Suprapubic skin (tissue), 4 donors: ENCODE measurements around the gene AZI2. TPM values are rescaled to one million over a fixed set of nuclear protein-coding genes. Genes with fewer than 3 reads are reported as not detected.

Experiments used
- DNase-seq, 2 donors: peaks; one replicate each; pipeline ENCODE4 v3.0.0-alpha.2; 2019; ENCODE audit warnings: low spot score in 2 of 2
- H3K27ac ChIP-seq: fragments of 200-600 bp; sonication (generic); one replicate; pipeline ENCODE4 v1.5.1; 2019
- H3K27me3 ChIP-seq: fragments of 200-600 bp; sonication (generic); one replicate; pipeline ENCODE4 v1.5.1; 2019
- H3K36me3 ChIP-seq: fragments of 200-600 bp; sonication (generic); one replicate; pipeline ENCODE4 v1.5.1; 2019
- H3K4me1 ChIP-seq: fragments of 200-600 bp; sonication (generic); one replicate; pipeline ENCODE4 v1.5.1; 2019
- H3K4me3 ChIP-seq: fragments of 200-600 bp; sonication (generic); one replicate; pipeline ENCODE4 v1.5.1; 2019; ENCODE audit warnings: mild to moderate bottlenecking
- H3K9me3 ChIP-seq: fragments of 200-600 bp; sonication (generic); one replicate; pipeline ENCODE4 v1.5.1; 2019
- EP300 ChIP-seq: sonication (generic); formaldehyde crosslinking; IDR thresholded peaks from one replicate; pipeline ENCODE4 v1.6.1; 2017; ENCODE audit warnings: antibody characterized with exemption
- POLR2A ChIP-seq, 2 donors: fragments of 450-650 bp; IDR thresholded peaks; one replicate each; pipeline ENCODE4 v1.6.1; 2017; ENCODE audit warnings: antibody characterized with exemption in 2 of 2, mild to moderate bottlenecking in 2 of 2, moderate library complexity in 2 of 2
- POLR2AphosphoS5 ChIP-seq, 3 donors: sonication (generic); formaldehyde crosslinking; IDR thresholded peaks; one replicate each; pipeline ENCODE4 v1.6.1; 2017; ENCODE audit warnings: antibody characterized with exemption in 3 of 3
- WGBS: methylation state at CpG from one replicate; pipeline ENCODE4 v1.1.5; 2018; 5-methylcytosine and 5-hydroxymethylcytosine counted together
- total RNA-seq, 4 donors: library from RNA; depleted of rRNA; stranded (reverse); fragments of >200 nt; gene quantifications; one replicate each; pipeline ENCODE4 v1.1.0, GENCODE V29; 2016
- TF ChIP-seq, protein P1 (sequence below), 2 donors: fragments of 200-600 bp in 1 of 2; fragments of 450-650 bp in 1 of 2; sonication (generic) in 1 of 2; IDR thresholded peaks; one replicate each; pipeline ENCODE4 v1.5.1; 2016 to 2019; ENCODE audit warnings: antibody characterized with exemption in 2 of 2, mild to moderate bottlenecking in 1 of 2, moderate library complexity in 1 of 2

AZI2 gene, protein sequence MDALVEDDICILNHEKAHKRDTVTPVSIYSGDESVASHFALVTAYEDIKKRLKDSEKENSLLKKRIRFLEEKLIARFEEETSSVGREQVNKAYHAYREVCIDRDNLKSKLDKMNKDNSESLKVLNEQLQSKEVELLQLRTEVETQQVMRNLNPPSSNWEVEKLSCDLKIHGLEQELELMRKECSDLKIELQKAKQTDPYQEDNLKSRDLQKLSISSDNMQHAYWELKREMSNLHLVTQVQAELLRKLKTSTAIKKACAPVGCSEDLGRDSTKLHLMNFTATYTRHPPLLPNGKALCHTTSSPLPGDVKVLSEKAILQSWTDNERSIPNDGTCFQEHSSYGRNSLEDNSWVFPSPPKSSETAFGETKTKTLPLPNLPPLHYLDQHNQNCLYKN
- 10 to 100 TPM; 49.0 to 82.2 (median 57.6) TPM for total RNA-seq

DNA sequence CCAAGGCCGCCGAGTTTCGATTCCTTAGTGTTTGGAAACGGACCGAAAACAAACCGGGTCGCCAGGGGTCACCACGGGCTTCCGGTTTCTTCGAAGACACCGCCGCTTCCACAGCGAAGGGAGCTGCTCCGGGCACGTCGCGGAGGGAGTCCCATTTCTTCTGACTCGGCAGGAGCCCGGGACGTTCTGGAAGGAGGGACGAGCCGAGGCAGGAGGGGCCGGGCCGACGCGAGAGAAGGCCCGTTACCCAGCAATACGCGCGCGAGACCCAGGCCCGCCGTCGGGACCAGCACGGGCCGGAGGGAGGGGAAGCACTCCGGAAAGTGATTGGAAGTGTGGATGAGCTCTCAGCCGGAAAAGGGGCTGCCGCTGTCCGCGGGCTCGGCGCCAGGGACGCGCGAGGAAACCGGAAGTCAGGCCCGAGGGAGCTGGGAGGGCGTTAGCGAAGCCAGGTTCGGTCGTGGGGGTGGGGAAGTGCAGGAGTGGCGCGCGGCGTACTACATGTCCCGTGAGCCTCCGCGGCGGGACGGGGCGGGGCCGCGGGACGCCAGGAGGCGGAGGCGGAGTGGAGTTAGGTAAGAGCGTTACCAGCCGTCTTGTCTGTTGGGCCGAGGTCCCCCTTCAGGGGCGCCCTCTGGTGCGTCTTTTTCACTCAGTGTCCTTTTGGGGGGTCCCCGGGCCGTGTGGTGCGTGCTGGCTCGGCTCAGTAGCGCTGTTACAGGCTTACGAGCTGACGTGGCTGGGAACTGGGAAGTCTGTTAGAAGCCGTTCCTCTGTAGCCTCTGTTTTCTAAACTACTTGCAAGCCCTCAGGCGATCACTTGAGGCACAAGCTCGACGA lies at the start of gene AZI2, which contains the start of gene ZCWPW2:
AZI2 (minus strand) TSS at position 196 of the 840 bp plus-strand sequence. CDS start 8,207 bp downstream, outside the sequence.
ZCWPW2 (plus strand) TSS at position 93 of the 840 bp plus-strand sequence. CDS start 64,348 bp downstream, outside the sequence.
- Histone ChIP-seq H3K4me1 (peaks cover 45% of the 10 kb centered on the region), H3K27ac (peak within 1 kb of the TSS; percentile 99), H3K9me3 (peaks cover 12% of the 10 kb centered on the region), H3K36me3 (peaks cover 17% of the 10 kb centered on the region), H3K4me3 (peak within 1 kb of the TSS; percentile 79), H3K27me3 (no peaks in the 10 kb centered on the region)
- WGBS: 0% methylated on average over 17 of the region's 83 CpGs
- peak; percentile 97 to 98 for DNase-seq
- TF ChIP-seq, protein P1, sequence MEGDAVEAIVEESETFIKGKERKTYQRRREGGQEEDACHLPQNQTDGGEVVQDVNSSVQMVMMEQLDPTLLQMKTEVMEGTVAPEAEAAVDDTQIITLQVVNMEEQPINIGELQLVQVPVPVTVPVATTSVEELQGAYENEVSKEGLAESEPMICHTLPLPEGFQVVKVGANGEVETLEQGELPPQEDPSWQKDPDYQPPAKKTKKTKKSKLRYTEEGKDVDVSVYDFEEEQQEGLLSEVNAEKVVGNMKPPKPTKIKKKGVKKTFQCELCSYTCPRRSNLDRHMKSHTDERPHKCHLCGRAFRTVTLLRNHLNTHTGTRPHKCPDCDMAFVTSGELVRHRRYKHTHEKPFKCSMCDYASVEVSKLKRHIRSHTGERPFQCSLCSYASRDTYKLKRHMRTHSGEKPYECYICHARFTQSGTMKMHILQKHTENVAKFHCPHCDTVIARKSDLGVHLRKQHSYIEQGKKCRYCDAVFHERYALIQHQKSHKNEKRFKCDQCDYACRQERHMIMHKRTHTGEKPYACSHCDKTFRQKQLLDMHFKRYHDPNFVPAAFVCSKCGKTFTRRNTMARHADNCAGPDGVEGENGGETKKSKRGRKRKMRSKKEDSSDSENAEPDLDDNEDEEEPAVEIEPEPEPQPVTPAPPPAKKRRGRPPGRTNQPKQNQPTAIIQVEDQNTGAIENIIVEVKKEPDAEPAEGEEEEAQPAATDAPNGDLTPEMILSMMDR (IDR thresholded peaks at IDR 0.05): no peak
- TF ChIP-seq EP300 (no peak), POLR2AphosphoS5 (IDR thresholded peaks at IDR 0.05) (peak; percentile 6 to 78 (median 74)), POLR2A (IDR thresholded peaks at IDR 0.05) (peak; percentile 16 to 83)

DNA sequence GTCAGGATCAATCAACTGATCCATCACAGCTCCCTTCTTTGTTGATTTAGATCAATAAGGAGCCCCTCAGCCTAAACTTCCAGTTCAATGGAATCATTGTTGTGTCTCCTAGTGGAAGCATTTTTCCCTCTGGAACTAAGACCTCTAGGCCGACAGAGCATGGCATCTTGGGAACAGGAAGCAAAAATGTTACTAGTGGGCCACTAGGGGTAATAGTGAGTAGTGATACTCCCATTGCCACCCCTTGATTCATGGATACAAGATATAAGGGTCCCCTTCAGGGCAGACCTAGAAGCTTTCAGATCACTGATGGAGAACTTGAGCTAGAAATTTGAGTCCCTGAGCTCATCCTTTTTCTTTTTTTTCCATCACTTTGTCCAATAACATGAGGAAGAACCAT lies 40.4 kb upstream of the AZI2 start:
- H3K36me3 ChIP-seq: no peaks in the 10 kb centered on the region
- TF ChIP-seq, protein P1 (IDR thresholded peaks at IDR 0.05): no peak
- TF ChIP-seq POLR2A (IDR thresholded peaks at IDR 0.05): no peak
- TF ChIP-seq EP300: no peak
- no peak for TF ChIP-seq POLR2AphosphoS5 (IDR thresholded peaks at IDR 0.05)
- H3K9me3 ChIP-seq: peaks cover 5% of the 10 kb centered on the region
- no peak for DNase-seq
- no peak overlapping the region for H3K4me3 ChIP-seq
- WGBS: 82% methylated on average over 1 of the region's 1 CpG
- no peak overlapping the region for H3K27ac ChIP-seq
- no peaks in the 10 kb centered on the region for H3K27me3 ChIP-seq
- no peaks in the 10 kb centered on the region for H3K4me1 ChIP-seq

DNA sequence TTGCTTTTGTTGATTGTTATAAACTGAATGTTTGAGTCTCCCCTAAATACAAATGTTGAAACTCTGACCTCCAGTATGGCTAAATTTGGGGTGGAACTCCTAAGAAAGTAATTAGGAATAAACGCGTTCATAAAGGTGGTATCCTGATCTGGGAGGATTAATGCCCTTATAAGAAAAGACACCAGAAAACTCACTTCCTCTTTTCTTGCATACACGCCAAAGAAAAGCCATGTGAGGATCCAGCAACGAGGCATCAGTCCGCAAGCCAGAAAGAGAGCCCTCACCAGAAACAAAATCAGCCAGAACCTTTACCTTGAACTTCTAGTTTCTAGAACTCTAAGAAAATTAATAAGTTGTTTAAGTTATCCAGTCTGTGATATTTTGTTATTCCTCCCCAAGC lies 37.4 kb upstream of the AZI2 start:
- no peak overlapping the region for H3K27ac ChIP-seq
- no peaks in the 10 kb centered on the region for H3K4me1 ChIP-seq
- WGBS: 93% methylated on average over 5 of the region's 5 CpGs
- TF ChIP-seq POLR2AphosphoS5 (IDR thresholded peaks at IDR 0.05) (no peak), EP300 (no peak), POLR2A (IDR thresholded peaks at IDR 0.05) (no peak)
- TF ChIP-seq, protein P1 (IDR thresholded peaks at IDR 0.05): no peak
- no peaks in the 10 kb centered on the region for H3K27me3 ChIP-seq
- no peak overlapping the region for H3K4me3 ChIP-seq
- DNase-seq: no peak
- no peaks in the 10 kb centered on the region for H3K36me3 ChIP-seq
- H3K9me3 ChIP-seq: no peaks in the 10 kb centered on the region

DNA sequence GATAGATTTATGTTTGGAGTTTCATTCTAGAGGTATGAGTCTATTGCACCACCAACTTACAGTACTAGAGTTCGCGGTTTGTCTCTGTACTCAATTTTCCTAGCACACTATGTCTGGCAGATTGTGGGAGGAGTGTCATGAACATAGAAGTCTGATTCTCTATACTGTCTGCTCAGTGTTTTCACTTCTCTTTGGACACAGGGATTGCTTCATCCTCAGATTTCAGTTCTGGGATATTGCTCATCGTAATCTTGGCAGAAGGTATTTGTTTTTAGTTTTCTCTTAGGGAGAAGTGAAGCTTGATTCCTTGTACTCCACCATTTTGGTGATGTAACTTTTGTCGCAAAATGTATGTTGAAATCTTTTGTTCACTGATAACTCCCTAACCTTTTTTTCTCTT lies 27.8 kb upstream of the AZI2 start:
- H3K9me3 ChIP-seq: no peaks in the 10 kb centered on the region
- TF ChIP-seq, protein P1 (IDR thresholded peaks at IDR 0.05): no peak
- TF ChIP-seq POLR2AphosphoS5 (IDR thresholded peaks at IDR 0.05): no peak
- TF ChIP-seq POLR2A (IDR thresholded peaks at IDR 0.05): no peak
- TF ChIP-seq EP300: no peak
- H3K27ac ChIP-seq: no peak overlapping the region
- H3K36me3 ChIP-seq: no peaks in the 10 kb centered on the region
- DNase-seq: no peak
- no peak overlapping the region for H3K4me3 ChIP-seq
- H3K27me3 ChIP-seq: no peaks in the 10 kb centered on the region
- no peaks in the 10 kb centered on the region for H3K4me1 ChIP-seq
- WGBS: 80% methylated on average over 4 of the region's 4 CpGs
